GM18858 (cell line): ENCODE measurements around the gene PLPP1.

Experiments used
- ATAC-seq: cut with Tn5 transposase; IDR thresholded peaks from one replicate; pipeline ENCODE4 v1.9.1; 2021; ENCODE audit not compliant: unreplicated experiment

The PLPP1 gene

GRCh38 chr5:55534436-55535198 is at the start of gene PLPP1:
PLPP1 (minus strand) TSS chr5:55534964; CDS start chr5:55534629, 335 bp downstream.
- peak; percentile 58 for ATAC-seq

DNA sequence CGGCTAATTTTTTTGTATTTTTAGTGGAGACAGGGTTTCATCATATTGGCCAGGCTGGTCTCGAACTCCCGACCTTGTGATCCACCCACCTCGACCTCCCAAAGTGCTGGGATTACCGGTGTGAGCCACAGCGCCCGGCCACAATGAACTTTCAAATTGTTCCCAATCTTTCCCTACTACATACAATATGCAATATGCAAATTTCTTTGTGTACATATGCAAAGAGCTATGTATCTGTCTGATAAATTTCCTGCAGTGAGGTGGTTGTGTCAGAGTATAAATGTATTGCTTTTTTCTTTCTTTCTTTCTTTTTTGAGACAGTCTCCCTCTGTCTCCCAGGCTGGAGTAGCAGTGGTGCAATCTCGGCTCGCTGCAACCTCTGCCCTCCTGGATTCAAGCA is 48.8 kb upstream of the PLPP1 start:
- ATAC-seq = no peak

GRCh38 chr5:55582256-55582655 is 47.5 kb upstream of the PLPP1 start:
- no peak for ATAC-seq

DNA sequence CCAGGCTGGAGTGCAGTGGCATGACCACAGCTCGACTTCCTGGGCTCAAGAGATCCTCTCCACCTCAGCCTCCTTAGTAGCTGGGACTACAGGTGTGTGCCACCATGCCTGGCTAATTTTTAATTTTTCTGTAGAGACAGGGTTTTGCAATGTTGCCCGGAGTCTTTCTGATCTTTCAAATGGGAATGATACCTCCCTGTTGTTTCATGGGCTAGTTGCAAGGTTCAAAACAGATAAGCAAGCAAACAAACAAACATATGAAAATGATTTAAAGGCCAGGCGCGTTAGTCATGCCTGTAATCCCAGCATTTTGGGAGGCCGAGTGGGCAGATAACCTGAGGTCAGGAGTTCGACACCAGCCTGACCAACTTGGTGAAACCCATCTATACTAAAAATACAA is 45.3 kb upstream of the PLPP1 start:
- ATAC-seq = no peak

DNA sequence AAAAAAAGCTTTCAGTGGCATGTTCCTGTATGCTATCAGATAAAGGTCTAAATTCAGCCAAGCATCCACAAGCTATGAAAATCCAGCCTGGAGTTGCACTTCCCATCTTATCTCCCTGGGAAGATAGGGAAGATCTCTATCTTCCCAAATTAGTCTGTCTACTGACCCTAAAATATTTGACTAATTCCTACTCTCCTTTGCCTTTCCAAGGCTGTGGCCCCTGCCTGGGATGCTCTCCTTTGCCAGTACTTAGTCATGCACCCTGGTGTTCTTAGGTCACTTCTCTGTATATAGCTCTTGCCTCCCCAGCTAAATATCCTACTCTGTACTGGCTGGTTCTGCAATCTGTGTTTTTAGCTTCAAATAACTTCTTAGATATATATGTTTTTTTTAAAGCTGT is 44.0 kb upstream of the PLPP1 start:
- ATAC-seq = no peak

DNA sequence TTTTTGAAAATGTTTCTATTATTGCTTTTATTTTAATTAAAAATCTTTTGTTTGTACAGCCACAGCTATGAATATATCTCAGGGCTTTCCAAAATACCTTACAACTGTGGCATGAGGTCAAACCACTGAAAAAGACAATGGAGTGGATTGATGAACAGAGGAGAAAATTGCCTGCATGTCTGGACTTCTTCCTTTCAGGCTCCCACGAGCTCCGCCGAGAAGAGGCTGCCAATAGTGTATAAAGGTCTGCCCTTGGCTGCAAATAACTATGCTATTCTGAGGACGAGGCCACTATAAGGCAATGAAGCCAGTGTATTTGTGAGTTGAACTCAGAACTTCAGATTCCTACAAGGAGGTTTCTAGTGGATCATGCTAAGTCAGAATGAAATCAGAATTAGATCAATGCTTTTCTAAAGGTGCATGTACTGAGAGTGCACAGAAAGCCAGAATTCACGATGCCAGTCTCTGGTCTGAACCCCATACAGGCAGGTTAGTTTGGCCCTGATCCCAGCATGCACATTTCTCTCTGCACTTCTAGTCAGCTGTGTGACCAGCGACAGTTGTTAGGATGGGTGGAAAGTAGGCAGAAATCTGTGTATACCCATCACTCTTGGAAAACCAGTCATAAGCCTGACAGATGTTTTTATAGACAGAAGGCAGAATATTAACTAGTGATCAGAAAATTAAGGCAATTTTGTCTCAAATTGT is 42.7 kb upstream of the PLPP1 start:
- ATAC-seq = no peak

GRCh38 chr5:55576661-55577060 is 41.9 kb upstream of the PLPP1 start:
- no peak for ATAC-seq

DNA sequence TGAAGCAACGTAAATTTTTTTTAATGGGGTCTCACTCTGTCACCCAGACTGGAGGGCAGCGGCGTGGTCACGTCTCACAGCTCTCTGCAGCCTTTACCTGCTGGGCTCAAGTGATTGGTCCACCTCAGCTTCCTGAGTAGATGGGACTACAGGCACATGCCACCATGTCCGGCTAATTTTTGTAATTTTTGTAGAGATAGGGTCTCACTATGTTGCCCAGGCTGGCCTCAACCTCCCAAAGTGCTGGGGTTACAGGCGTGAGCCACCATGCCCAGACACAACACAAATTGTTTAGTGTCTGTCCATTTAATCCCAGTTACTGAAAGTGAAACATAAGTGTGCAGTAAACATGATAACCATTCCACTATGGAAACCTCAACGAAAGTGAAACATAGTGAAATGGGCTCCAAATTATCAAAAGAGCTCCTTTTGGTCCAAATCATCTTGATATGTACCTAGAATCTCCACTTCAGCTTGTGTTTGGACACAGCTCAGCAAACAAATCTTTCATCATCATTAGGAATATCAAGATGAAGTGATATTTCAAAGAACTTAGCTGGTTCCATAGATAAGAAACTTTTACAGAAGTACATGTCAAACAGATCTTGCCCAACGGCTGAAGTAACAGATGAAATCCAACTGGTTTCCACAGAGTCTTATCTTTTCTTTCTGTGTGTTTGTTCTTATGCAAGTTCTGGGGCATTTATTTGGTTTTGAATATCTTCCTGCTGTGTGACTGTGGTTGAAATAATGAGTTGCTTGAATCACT is 41.2 kb upstream of the PLPP1 start:
- ATAC-seq = no peak

DNA sequence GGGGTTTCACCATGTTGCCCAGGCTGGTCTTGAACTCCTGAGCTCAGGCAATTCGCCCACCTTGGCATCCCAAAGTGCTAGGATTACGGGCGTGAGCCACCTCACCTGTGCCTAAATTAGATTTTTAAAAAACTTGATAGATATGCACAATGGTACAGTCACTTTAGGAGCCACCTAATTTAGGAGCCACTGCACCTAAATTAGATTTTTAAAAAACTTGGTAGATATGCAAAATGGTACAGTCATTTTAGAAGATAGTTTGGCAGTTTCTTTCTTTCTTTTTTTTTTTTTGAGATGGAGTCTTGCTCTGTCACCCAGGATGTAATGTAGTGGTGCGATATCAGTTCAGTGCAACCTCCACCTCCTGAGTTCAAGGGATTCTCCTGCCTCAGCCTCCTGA is 37.8 kb upstream of the PLPP1 start:
- ATAC-seq = no peak

- ATAC-seq = no peak
Observed at GRCh38 chr5:55572020-55572419, 37.3 kb upstream of the PLPP1 start.

DNA sequence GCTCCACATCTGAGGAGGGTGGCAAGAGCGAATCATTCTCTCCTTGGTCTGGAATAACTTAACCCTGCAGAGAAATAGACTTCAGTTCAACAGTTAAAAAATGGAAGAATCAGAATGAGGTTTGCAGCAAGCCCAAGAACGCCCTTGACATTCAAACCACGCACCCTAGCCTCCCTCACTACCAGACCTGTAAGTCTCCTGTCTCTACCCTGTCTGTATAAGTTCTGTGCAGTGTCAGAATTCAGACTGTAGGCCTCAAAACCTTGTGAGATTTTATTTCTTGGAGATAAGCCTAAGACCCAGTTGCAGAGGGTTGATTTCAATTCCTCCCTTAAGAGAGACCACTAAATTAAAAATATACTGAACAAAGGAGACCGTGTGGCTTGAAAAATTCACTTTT is 35.8 kb upstream of the PLPP1 start:
- ATAC-seq = no peak

DNA sequence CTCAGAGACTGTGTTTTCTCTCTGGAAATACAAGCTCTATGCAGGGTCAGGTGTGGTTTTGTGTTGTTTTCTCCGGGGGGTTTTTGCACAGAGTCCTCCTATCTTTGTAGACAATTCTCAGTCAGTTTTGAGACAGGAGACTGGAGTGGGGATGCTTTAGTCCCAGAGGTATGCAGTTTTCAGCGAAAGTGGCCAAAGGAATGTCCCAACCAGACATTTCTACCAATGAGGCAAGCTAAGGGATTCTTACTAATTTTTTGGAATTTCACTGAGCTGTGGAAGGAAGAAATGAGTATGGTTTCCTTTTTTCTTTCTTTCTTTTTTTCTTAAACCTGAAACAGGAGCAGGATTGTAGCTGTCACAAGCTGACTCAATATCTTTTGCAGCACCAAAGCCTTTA is 35.3 kb upstream of the PLPP1 start:
- ATAC-seq = no peak

GRCh38 chr5:55569513-55569865 is 34.7 kb upstream of the PLPP1 start:
- no peak for ATAC-seq

DNA sequence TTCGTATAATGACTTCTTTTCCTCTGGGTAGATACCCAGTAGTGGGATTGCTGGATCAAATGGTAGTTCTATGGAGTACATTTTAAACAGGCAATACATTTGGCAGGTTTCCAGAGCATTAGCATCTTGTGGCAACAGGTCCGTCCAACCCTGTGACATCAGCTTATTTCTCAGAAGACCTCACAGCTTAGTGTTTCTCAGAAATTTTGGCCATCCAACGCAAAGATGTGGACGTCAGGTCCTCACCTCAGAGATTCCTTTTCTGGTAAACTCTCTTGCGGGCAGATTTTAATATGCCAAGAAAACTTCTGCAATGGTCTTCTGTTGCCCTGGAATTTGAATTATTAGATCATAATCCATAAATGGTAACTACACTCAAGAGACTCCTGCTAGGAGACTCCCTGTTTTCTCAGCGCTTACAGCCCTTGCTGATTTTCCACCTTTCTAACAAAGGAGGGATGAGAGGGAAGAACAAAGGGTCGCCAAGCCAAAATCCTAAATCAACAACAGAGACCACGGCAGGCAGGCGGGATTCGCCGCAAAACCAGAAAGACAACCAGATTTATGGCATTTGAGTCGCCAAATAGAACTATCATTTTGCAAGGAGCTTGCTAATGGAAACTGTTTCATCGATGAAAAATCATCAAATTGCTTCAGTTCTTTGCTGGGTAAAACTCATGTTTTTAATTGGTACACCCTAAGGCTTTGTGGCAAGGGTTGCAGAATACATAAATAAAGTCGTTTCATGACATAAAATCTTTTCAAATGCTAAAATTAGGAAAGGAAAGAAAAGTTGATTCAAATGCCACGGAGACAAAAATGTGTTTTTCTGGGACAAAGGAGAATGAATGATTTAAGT is 34.1 kb upstream of the PLPP1 start:
- no peak for ATAC-seq

- ATAC-seq = no peak
Observed at GRCh38 chr5:55564721-55565120, 30.0 kb upstream of the PLPP1 start.

DNA sequence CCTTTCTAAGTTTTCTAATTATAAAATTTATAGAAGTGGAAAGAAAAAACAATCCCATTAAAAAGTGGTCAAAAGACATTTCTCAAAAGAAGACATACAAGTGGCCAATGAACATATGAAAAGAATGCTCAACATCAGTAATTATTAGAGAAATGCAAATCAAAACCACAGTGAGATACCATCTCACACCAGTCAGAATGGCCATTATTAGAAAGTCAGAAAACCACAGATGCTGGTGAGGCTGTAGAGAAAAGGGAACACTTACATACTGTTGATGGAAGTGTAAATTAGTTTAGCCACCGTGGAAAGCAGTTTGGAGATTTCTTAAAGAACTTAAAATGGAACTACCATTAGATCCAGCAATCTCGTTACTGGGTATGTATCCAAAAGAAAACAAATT is 23.7 kb upstream of the PLPP1 start:
- no peak for ATAC-seq

GRCh38 chr5:55557123-55557522 is 22.4 kb upstream of the PLPP1 start:
- ATAC-seq = no peak

- ATAC-seq = no peak
Observed at GRCh38 chr5:55554585-55555202, 19.9 kb upstream of the PLPP1 start.

DNA sequence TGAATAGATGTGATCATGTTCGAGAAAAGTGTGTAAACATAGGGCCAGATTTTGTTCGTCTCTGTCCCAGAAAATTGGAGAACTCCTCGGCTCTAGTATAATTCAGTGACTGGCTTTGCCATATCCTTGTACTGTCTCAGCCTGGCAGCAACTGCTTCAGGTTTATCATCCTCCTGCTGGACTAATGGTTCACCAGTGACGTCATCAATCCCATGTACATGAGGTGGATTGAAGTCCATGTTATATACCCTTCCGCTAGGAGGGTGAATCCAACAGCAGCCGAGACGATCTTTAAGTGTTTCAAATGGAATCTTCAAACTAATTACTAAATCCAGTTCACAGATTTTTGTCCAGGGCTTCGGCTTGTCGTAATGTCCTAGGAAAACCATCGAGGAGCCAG is 17.1 kb upstream of the PLPP1 start:
- ATAC-seq = no peak

- ATAC-seq = no peak
Observed at GRCh38 chr5:55551358-55551757, 16.6 kb upstream of the PLPP1 start.

DNA sequence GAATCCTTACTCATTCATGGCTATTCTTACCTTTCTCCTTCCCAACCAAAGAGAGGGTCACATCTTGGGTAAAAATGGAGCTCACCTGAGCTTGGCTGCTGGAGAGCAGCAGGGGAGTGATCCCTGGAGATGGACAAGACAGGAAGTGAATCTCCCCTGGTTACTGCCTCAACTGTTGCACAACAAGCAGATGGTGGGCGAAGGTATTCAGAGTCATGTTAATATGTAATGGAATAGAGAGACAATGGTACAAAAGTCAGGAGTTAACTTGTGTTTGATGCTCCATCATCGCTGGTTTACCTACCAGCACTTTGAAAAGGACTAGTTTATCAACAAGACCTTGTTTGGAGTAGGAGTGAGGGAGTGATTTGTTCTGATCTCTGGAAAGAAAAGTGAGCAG is 13.0 kb upstream of the PLPP1 start:
- no peak for ATAC-seq
